Stimulated activated CD8-positive, alpha-beta memory T cell treated with anti-CD3 and anti-CD28 coated beads, Interleukin-7, amount 100 ng/mL, for 24 hours (primary cell): ENCODE results near the gene VAMP3.
"Not testable (repeated sequence)": the region's sequence is repeated elsewhere in the genome, so short reads cannot be mapped to it uniquely, and the experiment has no call there.

ENCODE experiments used
- DNase-seq: peaks from one replicate; pipeline ENCODE4 v3.0.0-alpha.2; 2020; ENCODE audit warnings: low read depth

The VAMP3 gene

DNA sequence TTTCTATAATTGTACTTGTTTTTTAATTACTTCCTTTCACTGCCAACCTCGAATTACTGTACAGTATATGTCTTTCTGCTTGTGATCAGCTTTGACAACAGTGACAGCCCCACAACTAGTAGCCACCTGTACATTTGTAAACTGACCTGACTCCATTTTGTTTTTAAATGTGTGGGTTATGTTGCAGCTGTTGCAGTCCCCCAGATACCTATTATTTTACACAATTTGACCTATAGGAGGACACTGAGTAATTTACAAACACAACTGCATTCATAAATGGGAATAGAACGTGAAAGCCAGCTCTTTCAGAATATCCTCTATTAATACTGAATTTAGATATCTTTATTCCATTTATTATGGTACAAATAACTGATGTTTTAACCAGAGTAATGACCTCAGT is 2.5 kb upstream of the VAMP3 start:
- DNase-seq = no peak

DNA sequence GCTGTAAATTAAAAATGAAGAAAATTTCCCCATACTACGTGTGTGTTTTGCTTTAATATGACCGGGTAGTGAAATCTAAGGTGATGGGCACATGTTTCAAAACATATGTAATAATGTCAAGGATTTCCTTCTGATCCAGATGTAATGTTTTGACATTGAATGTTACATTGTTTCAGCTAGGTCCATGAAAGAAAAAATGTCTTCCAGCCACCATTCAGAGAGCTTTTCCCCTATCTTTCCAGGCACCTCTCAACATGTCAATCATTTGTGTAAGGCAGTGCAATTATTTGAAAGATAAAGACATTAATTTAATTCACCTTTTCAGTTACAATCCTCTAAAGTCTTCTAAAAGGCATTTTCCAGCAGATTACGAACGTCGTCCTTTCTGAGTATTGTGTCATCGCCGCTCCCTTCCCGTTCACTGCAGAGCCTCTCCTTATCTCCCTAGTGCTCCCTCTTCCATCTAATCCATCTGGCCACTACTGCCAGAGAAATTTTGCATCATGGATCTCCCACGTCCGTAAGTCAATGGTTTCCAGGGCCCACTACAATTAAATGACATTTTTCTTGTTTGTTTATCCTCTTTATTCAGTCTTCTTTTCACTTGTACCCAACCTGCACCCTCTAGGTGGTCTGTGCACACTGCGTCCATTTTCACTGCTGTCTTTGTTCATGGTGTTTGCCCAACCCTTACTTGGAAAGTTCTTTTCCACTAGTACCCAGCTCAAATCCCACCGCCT is 1.3 kb upstream of the VAMP3 start:
- DNase-seq = no peak

DNA sequence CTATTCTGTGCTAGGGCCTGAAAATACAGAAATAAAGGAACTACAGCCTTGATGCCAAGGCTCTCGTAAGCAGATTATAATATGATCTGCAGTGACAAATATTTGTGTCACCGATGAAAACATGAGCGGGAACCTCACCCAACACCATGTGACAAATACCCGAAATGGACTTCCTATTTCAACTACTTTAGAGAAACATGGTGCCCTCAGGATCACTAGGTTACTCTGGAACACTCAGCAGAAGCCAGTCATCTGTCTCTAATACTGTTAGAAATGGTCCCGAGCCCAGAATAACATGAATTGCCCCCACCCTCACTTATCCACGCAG is 463 bp upstream of the VAMP3 start:
- no peak for DNase-seq

DNA sequence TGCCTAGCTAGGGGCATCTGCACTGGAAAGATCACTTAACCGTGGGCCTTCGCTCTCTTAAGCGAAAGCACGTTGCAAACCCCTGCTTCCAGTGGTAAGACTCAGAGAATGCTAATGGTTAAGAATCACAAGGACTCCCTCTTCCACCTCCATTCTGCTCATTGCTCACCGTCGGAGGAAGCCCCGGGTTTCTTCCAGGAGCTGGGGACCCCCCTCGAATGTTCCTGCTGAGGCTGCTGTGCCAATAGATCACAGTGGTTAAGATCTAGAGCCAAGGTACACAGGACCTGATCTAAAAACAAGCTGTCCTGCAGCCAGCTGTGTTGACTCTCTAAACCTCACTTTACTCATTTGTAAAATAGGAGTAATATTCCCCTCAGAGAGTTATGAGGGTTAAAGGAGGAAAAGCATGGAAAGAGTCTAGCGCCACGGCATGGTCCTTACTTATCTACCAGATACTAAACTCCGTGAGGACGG is 765 bp downstream of the VAMP3 start:
- no peak for DNase-seq

DNA sequence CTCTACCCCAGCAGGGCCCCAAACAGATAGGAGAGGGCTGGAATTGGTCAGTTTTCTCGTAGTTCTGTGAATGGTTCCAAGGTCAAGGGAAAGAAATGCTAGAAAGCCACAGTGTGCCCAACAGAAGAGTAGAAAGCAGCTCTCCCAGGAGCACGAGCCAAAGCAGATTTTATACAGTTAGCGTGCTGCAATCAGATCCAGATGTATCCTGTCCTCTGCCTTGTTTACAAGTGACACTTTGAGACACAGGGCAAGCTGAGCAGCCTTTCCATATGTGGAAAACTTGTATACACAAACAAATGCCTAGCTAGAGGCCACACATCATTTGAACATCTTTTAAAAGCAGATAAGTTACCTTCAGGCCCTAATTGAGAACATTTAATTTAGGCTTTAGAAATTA is 6.5 kb downstream of the VAMP3 start:
- DNase-seq = no peak

DNA sequence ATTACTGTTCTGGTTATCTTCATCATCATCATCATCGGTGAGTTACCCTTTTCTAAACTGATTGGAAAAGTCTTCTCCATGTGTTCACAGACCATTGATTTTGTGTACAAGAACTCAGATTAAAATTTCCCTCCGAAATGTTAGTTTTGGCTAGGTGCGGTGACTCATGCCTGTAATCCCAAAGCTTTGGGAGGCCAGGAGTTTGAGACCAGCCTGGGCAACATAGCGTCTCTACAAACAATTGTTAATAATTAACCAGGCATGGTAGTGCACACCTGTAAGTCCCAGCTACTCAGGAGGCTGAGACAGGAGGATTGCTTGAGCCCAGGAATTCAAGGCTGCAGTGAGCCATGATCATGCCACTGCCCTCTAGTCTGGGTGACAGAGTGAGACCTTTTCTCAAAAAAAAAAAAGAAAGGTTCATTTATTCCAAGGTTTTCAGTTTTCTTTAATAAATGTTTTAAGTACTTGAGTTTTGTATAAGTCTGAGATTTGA is 7.1 kb downstream of the VAMP3 start:
- no peak for DNase-seq

DNA sequence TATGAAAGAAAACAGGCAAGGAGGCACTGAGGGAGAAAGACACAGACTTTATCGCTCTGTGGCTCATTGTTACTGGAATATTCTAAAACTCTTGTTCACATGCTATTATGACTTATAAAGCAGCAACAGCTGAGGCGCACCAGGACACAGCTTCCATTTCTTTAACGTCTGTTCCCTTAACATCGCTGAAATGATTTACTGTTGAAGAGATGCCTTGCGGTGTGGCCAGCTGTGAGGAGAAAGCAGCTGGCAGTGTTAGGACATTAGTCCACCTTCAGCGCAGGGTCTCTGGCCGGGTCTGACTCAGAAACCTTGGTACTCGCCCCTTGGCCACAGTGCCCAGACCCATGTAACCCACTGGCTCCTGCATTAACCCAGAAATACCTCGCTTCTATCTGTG is 9.9 kb downstream of the VAMP3 start:
- DNase-seq = no peak

DNA sequence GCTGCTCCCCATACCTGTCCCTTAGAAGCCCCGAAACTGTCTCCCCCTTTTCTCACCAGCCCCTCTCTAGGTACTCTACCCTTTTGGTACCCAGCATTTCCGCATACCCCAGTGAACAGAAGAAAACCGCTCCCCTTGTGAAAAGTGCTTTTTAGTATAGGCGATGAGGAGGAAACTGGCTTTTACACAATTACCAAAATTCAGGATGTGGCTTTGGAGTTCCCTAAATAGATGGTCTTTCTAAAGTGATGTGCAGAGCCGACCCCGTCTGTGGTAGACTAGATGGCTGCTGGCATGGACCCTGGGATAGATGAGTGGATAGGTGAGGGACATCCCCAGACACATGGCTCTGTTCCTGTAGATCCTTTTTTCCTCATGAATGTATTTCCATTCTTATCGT is 10.4 kb downstream of the VAMP3 start:
- no peak for DNase-seq

DNA sequence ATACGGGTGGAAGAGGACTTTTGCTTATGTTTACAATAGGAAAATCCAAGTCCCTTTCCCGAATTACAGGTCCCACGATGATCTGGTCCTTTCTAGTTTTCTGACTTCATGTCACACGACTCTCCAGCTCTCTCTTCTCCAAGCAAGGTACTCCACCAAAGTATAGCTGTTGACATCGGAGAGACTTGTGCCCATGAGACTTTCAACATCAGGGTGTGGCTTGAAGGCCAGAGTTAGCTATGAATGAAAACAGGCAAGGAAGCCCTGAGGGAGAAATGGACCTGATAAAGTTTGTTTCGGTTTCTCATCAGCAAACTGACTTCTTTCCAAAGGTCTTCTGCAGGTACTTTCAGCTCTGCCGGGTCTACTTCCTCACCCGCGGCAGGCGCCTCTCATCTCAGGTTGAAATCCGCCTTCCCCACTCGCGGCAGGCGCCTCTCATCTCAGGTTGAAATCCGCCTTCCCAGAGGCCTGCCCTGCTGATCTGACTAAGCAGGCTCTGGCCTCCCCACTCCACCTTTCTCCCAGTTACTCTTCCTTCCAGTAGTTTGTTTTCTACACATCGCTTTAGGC is 10.9 kb downstream of the VAMP3 start:
- no peak for DNase-seq

DNA sequence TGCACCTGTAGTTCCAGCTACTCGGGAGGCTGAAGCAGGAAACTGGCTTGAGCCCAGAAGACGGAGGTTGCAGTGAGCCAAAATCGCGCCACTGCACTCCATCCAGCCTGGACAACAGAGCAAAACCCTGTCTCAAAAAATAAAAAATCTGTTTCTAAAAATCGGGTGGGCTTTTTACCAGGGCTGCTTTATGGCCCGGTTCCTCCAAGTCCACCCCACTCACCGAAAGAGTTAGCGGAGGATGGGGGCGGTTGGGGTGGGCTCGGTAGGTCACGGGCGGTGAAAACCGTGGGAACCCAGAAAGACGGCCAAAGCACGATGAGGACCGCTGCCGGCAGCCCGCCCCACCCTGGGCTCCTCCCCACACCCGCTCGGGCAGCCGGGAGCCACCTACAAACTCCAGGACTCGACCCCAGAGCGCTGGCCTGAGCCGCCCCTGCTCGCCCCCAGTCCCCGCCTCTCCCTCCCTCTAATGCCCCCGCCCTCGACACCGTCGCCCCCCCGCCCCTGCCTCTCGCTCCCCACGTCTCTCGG is 12.1 kb downstream of the VAMP3 start:
- DNase-seq = no peak

DNA sequence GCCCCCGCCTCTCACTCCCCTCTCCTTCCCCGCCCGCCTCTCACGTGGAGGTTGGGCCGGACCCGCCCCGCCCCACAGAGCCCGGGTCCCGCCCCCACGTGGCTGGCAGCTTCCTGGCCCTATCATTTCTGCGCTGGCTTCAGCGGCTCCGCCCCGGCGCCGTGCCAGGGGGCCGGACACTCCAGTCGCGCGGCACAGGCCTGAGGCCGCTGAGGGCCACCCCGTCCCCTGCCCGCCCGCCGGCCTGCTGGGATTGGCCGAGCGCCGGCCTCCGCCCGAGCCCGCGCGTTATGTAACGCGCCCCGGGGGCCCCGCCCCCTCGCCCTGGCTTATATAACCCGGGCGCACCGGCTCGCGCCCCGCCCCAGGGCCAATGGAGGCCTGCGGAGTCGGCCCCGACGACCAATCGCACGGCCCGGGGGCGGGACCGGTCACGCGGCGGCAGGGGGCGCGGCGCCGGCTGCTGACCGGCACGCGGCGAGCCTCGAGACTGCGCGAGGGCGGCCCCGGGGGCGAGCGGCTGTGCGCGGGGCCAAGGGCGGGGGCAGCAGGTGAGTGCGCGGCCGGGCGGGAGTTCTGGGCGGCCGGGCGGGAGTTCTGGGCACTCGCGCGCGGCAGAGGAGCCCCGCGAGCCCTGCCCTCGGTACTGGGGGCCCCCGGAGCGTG is 12.9 kb downstream of the VAMP3 start, which contains the start of gene PER3:
Gene PER3 (plus strand): TSS at position 466 of the 666 bp plus-strand sequence. CDS start 587 bp downstream, outside the sequence.
- peak; percentile 77 for DNase-seq

DNA sequence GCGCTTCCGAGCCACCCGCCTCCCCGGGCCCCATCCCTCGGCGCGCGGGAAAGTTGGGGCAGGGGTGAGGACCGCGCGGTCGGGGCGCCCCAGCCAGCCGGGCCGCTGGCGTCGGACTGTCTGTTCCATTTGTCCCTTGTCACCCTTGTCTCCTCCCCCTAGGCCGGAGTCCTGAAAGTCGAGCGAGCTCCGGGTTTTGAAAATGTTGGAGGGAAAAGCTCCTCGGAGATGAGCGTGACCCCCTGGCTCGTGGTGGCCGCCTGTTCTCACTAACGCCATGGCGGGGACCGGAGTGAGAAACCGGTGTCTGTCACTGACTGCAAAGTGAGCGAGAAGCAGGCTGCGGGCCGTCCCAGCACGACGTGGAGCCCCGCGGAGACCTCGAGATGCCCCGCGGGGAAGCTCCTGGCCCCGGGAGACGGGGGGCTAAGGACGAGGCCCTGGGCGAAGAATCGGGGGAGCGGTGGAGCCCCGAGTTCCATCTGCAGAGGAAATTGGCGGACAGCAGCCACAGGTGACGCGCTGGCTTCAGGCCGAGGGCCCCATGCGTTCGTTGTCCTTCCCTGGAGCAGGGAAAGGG is 13.5 kb downstream of the VAMP3 start:
- no peak for DNase-seq

DNA sequence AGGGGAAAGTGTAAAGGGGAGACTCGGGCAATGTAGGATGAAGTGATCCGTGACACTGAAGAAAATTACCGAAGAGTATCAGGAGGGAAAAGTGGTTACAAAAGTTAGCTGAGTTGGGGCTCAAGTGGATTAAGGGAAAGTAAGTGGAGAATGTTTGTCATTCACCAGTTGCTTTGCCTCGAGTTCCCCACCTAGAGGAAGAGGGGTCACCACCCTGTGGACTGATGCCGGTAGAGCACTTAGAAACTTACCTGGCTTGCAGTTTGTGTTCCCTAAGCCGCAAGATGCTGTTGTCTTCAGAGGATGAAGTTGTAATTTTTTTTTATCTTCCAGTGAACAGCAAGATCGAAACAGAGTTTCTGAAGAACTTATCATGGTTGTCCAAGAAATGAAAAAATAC is 14.0 kb downstream of the VAMP3 start:
- no peak for DNase-seq

DNA sequence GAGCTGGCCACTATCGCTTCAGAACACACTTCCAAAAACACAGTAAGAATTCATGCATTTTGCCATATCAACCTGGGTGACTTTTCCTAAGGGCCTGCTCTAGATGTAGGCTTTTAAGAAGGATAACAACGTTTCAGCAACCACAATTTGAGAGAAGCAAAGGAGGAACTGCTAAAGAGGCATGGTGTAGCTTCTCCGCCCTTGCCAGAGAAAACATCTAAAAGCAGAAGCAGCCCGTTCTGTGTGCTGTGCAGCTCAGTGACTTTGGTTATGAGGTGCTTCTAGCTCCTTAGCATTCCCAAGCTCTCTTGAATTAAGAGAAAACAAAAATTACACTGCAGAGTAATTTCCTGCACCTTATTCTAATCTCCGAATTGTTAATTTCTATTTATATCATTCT is 15.7 kb downstream of the VAMP3 start:
- DNase-seq = no peak

DNA sequence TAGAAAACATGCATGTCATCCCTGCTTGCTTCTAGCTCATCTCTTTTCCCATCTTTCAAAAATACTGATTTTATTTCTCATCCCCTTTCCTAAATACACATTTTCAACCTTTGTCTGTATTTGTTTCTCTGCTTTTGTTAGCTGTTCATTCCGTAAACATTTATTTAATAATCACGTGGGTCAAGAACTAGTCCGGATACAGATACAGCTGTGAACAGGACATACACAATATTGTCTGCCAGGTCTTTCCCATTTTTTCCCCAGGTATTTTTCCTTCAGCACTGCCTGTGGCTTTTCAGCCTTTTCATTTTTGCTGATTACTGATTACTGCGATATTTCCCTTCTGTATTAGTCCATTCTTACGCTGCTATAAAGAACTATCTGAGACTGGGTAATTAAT is 18.7 kb downstream of the VAMP3 start:
- no peak for DNase-seq

DNA sequence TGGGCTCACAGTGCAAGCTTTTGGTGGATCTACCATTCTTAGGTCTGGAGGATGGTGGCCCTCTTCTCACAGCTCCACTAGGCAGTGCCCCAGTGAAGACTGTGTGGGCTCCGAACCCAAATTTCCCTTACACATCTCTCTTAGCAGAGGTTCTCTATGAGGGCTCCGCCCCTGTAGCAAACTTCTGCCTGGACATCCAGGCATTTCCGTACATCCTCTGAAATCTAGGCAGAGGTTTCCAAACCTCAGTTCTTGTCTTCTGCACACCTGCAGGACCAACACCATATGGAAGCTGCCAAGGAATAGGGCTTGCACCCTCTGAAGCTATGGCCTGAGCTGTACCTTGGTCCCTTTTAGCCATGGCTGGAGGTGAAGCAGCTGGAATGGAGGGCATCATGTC is 19.9 kb downstream of the VAMP3 start:
- not testable (repeated sequence) for DNase-seq

DNA sequence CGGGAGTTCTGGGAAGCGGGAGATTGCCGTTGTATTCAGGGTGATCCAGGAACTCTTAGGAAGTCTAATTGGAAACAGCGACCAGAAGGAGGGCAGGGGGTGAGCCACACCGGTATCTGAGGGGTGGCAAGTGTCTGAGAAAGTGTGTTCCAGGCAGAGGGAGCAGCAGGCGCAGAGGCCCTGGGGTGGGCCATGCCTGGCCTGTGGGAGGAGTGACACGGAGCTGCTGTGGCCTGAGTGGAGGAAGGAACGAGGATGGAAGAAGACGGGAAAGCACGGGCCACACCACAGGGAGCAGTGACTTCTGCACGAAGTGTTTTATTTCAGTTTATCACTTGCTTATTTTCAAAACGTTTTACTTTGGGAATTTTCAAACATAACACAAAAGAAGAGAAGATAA is 24.3 kb downstream of the VAMP3 start:
- no peak for DNase-seq

DNA sequence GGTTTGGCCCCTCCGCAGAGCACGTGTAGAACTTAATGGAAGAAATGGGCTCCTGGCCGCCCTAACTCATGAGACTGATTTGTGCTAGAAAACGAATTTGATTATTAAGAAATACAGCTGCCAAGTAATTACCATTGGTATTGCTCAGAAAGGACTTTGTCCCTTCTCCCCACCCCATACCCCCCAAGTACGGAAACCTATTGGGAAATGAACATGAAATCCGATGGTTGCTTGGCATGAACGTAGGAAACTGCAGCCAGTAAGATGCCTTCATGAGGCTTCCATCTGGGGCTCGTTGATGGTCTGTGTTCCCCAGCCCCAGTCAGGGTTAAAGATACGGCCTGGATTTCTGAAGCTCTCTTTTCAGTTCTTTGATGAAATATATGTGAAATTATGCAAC is 34.4 kb downstream of the VAMP3 start:
- no peak for DNase-seq

DNA sequence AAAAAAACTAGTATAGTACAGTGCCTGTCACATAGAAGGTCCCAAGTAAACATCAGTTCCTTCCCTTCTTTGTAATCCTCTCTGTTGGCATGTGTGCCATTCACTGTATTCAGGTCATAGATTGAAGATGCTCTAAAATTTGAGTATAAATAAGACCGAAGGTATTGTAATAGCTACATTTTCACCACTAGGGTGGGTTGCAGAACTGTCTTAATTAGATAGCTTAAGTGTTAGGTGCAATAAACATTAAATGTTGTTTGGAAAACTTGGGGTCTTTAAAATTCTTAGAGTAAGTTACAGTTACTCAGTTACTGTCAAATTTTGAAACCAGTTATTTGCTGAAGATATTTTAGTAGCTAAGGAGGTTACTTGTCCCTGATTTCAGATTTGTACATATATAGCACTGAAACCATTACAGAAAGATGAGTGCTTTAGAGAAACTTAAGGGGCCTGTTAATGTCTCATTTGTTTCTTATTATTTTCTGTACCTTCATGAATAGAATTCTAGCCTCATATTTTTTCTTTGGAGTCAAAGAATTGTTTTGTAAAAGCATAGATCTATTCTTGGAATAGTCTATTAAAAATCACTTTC is 37.3 kb downstream of the VAMP3 start:
- no peak for DNase-seq

DNA sequence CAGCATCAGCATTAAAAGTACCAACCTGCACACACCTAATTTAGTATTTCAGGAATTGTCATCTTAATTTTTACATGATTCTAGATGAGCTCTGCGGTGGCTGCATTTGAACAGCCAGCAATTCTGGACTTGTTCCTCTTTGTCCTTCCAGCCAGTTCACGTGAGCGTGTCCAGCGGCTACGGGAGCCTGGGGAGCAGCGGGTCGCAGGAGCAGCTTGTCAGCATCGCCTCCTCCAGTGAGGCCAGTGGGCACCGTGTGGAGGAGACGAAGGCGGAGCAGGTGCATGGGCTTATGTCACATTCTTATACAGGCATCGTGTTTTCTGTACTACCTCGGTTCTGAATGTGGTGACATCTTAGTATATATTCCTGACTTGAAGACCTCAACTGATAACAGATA is 38.6 kb downstream of the VAMP3 start:
- no peak for DNase-seq

DNA sequence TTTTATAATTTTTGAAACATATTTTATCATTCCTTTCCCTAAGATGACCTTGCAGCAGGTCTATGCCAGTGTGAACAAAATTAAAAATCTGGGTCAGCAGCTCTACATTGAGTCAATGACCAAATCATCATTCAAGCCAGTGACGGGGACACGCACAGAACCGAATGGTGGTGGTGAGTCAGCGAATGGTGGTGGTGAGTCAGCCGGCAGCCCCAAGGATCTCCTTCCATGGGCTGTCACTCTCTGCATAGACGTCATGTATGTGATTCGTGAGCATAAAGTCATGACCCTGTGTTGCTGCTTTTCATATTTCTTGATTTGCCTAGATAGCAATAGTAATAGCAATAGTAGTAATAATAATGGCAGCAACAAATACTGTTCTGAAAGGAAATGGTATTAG is 39.3 kb downstream of the VAMP3 start:
- no peak for DNase-seq

DNA sequence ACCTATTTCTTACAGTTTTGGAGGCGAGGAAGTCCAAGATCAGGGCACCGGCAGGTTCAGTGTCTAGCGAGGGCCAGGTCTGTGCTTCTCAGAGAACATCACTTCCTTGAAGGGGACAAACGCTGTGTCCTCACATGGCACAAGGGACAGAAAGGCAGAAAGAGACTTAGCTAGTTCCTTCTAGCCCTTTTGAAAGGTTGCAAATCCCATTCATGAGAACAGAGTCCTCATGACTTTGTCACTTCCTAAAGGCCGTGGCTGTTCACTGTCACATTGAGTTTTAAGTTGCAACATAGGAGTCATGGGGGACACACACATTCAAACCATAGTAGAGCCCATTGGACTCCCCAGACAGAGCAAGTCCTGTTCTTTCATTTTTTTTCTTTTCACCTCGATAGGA is 40.4 kb downstream of the VAMP3 start:
- no peak for DNase-seq
